Caco-2 (cell line): Measurements from ENCODE around the gene EXOC2. TPM values are rescaled to one million over a fixed set of nuclear protein-coding genes. Genes with fewer than 3 reads are reported as not detected.

Experiments
- BruUV-seq: library from RNA; stranded (reverse); fragments of 400-500 nt; replicated peaks from 2 replicates; lab custom pipeline; 2021; lab: Mats Ljungman, UMichigan
- CTCF ChIA-PET: fragments of 300-600 bp; sonication (Branson Sonifier 250); formaldehyde crosslinking; loops from one replicate; lab custom pipeline; 2022; ENCODE audit warnings: antibody characterized with exemption; lab: Charles Lee
- POLR2A ChIA-PET: fragments of 300-600 bp; sonication (Branson Sonifier 250); formaldehyde crosslinking; loops from one replicate; lab custom pipeline; 2022; ENCODE audit warnings: antibody characterized with exemption; lab: Charles Lee
- DNase-seq, 2 experiments: peaks; one replicate each; pipeline versions ENCODE4 v3.0.0 to v3.0.0-alpha.2; 2020 to 2022
- H3K27me3 ChIP-seq: replicated peaks from 2 replicates; pipeline ENCODE4 v1.6.0; 2011; ENCODE audit warnings: low read length; ENCODE audit not compliant: control insufficient read depth, insufficient read depth
- H3K36me3 ChIP-seq: 2 replicates; pipeline ENCODE4 v1.5.1; 2011; ENCODE audit warnings: low read length; ENCODE audit not compliant: control insufficient read depth, insufficient read depth
- H3K4me1 ChIP-seq: fragments of 250-450 bp; sonication (Bioruptor Pico); 2 replicates; pipeline ENCODE4 v1.5.1; 2020; ENCODE audit warnings: mild to moderate bottlenecking
- H3K4me3 ChIP-seq: 2 replicates; pipeline ENCODE4 v1.5.1; 2011; ENCODE audit warnings: low read depth, mild to moderate bottlenecking, control low read depth, low read length
- H3K9me3 ChIP-seq: fragments of 250-450 bp; sonication (Bioruptor Pico); 2 replicates; pipeline ENCODE4 v1.5.1; 2020; ENCODE audit warnings: mild to moderate bottlenecking, moderate library complexity
- H3K27ac Mint-ChIP-seq: one replicate; pipeline ENCODE4 v1.8.0; 2022; ENCODE audit warnings: mixed read lengths; ENCODE audit not compliant: unreplicated experiment
- H3K27me3 Mint-ChIP-seq: one replicate; pipeline ENCODE4 v1.8.0; 2022; ENCODE audit warnings: mixed read lengths; ENCODE audit not compliant: insufficient read depth, unreplicated experiment
- H3K36me3 Mint-ChIP-seq: one replicate; pipeline ENCODE4 v1.8.0; 2022; ENCODE audit warnings: mild to moderate bottlenecking, mixed read lengths; ENCODE audit not compliant: insufficient read depth, unreplicated experiment
- H3K4me1 Mint-ChIP-seq: one replicate; pipeline ENCODE4 v1.8.0; 2022; ENCODE audit warnings: low read depth, mixed read lengths; ENCODE audit not compliant: unreplicated experiment
- H3K4me3 Mint-ChIP-seq: one replicate; pipeline ENCODE4 v1.8.0; 2022; ENCODE audit warnings: mild to moderate bottlenecking, moderate library complexity, mixed read lengths; ENCODE audit not compliant: unreplicated experiment
- H3K9me3 Mint-ChIP-seq: one replicate; pipeline ENCODE4 v1.8.0; 2022; ENCODE audit warnings: mixed read lengths; ENCODE audit not compliant: unreplicated experiment
- intact Hi-C: fragments of 100-400 bp; cut with micrococcal nuclease; formaldehyde crosslinking; loops from one replicate; pipeline ENCODE4 v1.10.0; 2022; ENCODE audit not compliant: unreplicated experiment
- total RNA-seq: library from RNA; stranded (reverse); gene quantifications from 2 replicates; pipeline ENCODE4 v1.2.3, GENCODE V29; 2022
- TF ChIP-seq, protein P1 (sequence below), 2 experiments: fragments of 200-600 bp in 1 of 2; IDR thresholded peaks; 1 replicate in 1 of 2; 2 replicates in 1 of 2; pipeline versions ENCODE4 v1.5.1 to v1.8.0; 2011 to 2022; ENCODE audit warnings: antibody characterized with exemption in 1 of 2, control low read depth in 1 of 2, inconsistent platforms in 1 of 2, low read depth in 1 of 2, low read length in 1 of 2, mild to moderate bottlenecking in 1 of 2, moderate library complexity in 1 of 2; ENCODE audit not compliant: insufficient read depth in 1 of 2, severe bottlenecking in 1 of 2, unreplicated experiment in 1 of 2

Gene EXOC2
- total RNA-seq, 1 experiment from 2014 or later, result 21.4 TPM

GRCh38 chr6:467111-467510, 225.8 kb downstream of the EXOC2 start:
- no peak for DNase-seq
- no peaks in the 10 kb centered on the region for H3K9me3 Mint-ChIP-seq
- H3K36me3 Mint-ChIP-seq, result peaks cover 5% of the 10 kb centered on the region
- no peaks in the 10 kb centered on the region for H3K36me3 ChIP-seq
- ChIA-PET POLR2A (no interaction called here), CTCF (no interaction called here)
- intact Hi-C loops, result no loop called here
- no peak overlapping the region for H3K4me3 ChIP-seq
- peaks cover 1% of the 10 kb centered on the region; the same call in 1 of the 2 replicates for H3K27me3 ChIP-seq
- H3K27ac Mint-ChIP-seq, result no peak overlapping the region
- no peaks in the 10 kb centered on the region for H3K9me3 ChIP-seq
- H3K4me1 Mint-ChIP-seq, result no peaks in the 10 kb centered on the region
- TF ChIP-seq, protein P1, sequence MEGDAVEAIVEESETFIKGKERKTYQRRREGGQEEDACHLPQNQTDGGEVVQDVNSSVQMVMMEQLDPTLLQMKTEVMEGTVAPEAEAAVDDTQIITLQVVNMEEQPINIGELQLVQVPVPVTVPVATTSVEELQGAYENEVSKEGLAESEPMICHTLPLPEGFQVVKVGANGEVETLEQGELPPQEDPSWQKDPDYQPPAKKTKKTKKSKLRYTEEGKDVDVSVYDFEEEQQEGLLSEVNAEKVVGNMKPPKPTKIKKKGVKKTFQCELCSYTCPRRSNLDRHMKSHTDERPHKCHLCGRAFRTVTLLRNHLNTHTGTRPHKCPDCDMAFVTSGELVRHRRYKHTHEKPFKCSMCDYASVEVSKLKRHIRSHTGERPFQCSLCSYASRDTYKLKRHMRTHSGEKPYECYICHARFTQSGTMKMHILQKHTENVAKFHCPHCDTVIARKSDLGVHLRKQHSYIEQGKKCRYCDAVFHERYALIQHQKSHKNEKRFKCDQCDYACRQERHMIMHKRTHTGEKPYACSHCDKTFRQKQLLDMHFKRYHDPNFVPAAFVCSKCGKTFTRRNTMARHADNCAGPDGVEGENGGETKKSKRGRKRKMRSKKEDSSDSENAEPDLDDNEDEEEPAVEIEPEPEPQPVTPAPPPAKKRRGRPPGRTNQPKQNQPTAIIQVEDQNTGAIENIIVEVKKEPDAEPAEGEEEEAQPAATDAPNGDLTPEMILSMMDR (IDR thresholded peaks at IDR 0.05; ENCODE audit: insufficient read depth in 1 of 2, low read depth in 1 of 2, low read length in 1 of 2, severe bottlenecking in 1 of 2, unreplicated experiment in 1 of 2), result no peak
- H3K4me3 Mint-ChIP-seq, result no peak overlapping the region
- no TSS peak for BruUV-seq
- no peaks in the 10 kb centered on the region for H3K4me1 ChIP-seq
- peaks cover 26% of the 10 kb centered on the region for H3K27me3 Mint-ChIP-seq

DNA sequence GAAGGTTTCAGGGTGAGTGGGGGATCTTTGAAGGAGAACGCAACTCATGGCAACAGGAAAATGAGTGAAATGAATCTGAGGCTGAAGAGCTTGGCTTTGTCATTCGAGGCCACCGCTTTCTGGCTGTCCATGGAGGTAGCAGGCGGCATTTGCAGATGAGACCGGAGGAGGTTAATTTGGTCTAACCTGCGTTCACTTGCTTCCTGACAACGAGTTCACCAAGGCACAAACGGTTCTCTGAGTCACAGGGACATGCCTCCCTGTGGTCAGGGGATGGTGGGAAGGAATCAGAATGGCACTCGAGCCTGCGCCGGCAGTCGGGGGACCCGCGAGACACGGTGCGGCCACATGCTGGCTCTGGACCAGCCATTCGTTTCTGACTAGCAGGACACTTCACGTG, 226.4 kb downstream of the EXOC2 start:
- DNase-seq, result no peak
- Mint-ChIP-seq H3K4me1 (no peaks in the 10 kb centered on the region), H3K9me3 (no peaks in the 10 kb centered on the region), H3K27ac (no peak overlapping the region), H3K27me3 (peaks cover 29% of the 10 kb centered on the region), H3K36me3 (peaks cover 5% of the 10 kb centered on the region), H3K4me3 (no peak overlapping the region)
- no peak overlapping the region for H3K4me3 ChIP-seq
- peaks cover 1% of the 10 kb centered on the region; the same call in 1 of the 2 replicates for H3K27me3 ChIP-seq
- intact Hi-C loops, result no loop called here
- POLR2A ChIA-PET, result no interaction called here
- TF ChIP-seq, protein P1 (IDR thresholded peaks at IDR 0.05; ENCODE audit: insufficient read depth in 1 of 2, low read depth in 1 of 2, low read length in 1 of 2, severe bottlenecking in 1 of 2, unreplicated experiment in 1 of 2), result no peak
- no peaks in the 10 kb centered on the region for H3K36me3 ChIP-seq
- no TSS peak for BruUV-seq
- H3K9me3 ChIP-seq, result no peaks in the 10 kb centered on the region
- H3K4me1 ChIP-seq, result no peaks in the 10 kb centered on the region
- CTCF ChIA-PET, result no interaction called here

GRCh38 chr6:465531-466348, 227.2 kb downstream of the EXOC2 start:
- POLR2A ChIA-PET, result no interaction called here
- H3K4me1 Mint-ChIP-seq, result no peaks in the 10 kb centered on the region
- H3K9me3 Mint-ChIP-seq, result no peaks in the 10 kb centered on the region
- H3K9me3 ChIP-seq, result no peaks in the 10 kb centered on the region
- no peaks in the 10 kb centered on the region for H3K36me3 ChIP-seq
- H3K4me3 ChIP-seq, result no peak overlapping the region
- no TSS peak for BruUV-seq
- CTCF ChIA-PET, result no interaction called here
- H3K27me3 Mint-ChIP-seq, result peaks cover 29% of the 10 kb centered on the region
- no peak overlapping the region for H3K4me3 Mint-ChIP-seq
- H3K27ac Mint-ChIP-seq, result no peak overlapping the region
- peaks cover 5% of the 10 kb centered on the region for H3K36me3 Mint-ChIP-seq
- peaks cover 1% of the 10 kb centered on the region; the same call in 1 of the 2 replicates for H3K27me3 ChIP-seq
- no peak for DNase-seq
- TF ChIP-seq, protein P1 (IDR thresholded peaks at IDR 0.05; ENCODE audit: insufficient read depth in 1 of 2, low read depth in 1 of 2, low read length in 1 of 2, severe bottlenecking in 1 of 2, unreplicated experiment in 1 of 2), result no peak
- intact Hi-C loops, result no loop called here
- H3K4me1 ChIP-seq, result no peaks in the 10 kb centered on the region
